GM12892 (cell line): ENCODE data around the gene KCNK2.
"Not testable (repeated sequence)": the region's sequence is repeated elsewhere in the genome, so short reads cannot be mapped to it uniquely, and the experiment has no call there.

Experiments
- DNase-seq: peaks from one replicate; pipeline ENCODE4 v3.0.0; 2011; ENCODE audit not compliant: insufficient read length
- FAIRE-seq: peaks from 2 replicates; lab custom pipeline; 2011; peaks lifted over from hg19 to GRCh38; lab: Jason Lieb, UNC
- POLR2A ChIP-seq: IDR thresholded peaks from 2 replicates; pipeline ENCODE4 v1.6.1; 2011; ENCODE audit warnings: low read depth, low read length, control low read depth
- POLR2AphosphoS5 ChIP-seq: IDR thresholded peaks from 2 replicates; pipeline ENCODE4 v1.6.1; 2011; ENCODE audit warnings: low read depth, low read length, control low read depth
- TAF1 ChIP-seq: IDR thresholded peaks from 2 replicates; pipeline ENCODE4 v1.6.1; 2011; ENCODE audit warnings: low read depth, mild to moderate bottlenecking, control low read depth, low read length, borderline replicate concordance

Gene KCNK2

DNA sequence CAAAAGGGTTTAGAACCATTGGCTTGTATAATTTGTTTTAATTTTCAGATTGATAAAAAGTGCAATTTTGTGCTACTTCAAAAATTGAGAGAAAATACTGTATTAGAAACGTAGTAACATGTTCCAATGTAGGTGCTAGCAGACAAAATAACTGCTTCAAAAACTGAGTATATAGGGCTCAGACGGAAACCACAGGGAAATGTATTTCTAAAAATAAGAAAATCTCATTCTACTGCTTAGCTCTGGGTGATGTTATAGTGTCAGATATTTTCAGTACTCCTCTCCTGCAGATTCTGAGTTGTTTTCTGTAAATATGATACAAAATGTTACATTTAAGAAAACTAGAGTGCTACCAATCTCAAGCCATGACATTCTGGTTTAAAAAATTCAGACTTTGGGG lies 55.4 kb downstream of the KCNK2 start:
- FAIRE-seq (no peak), DNase-seq (no peak)
- TF ChIP-seq TAF1 (no peak), POLR2AphosphoS5 (no peak), POLR2A (no peak)

DNA sequence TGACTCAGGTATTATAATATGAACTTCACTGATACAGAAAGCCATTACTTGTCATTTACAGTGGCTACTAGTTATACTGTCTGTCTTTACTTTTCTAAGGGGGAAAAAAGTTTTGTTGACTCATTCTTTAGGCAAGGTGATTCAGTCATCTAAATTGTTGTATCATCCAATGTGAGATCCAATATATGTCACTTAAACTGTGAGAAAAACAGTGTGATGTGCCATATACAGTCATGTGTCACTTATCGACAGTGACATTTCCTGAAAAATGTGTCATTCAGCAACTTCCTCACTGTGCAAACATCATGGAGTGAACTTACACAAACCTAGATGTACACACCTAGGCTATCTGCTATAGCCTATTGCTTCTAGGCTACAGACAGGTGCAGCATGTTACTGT lies 57.6 kb downstream of the KCNK2 start:
- TF ChIP-seq POLR2AphosphoS5 (no peak), TAF1 (no peak), POLR2A (no peak)
- DNase-seq: no peak
- no peak for FAIRE-seq

DNA sequence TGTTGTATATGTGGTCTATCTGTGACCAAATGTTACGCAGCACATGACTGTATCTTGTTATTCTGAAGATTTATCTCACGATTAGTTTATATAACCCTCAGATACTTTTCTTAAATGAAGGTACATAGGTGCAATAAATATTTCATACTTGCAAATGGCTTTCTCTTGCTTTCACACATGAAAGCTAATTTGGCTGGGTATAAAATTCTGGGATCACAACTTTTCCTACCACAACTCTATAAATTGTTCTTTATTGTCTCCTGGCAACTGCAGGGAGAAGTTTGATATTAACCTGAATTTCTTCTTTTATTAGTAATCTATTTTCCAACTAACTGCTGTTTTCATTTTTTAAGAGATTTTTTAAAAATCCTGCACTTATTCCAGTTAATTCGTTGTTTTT lies 58.9 kb downstream of the KCNK2 start:
- FAIRE-seq: no peak
- TF ChIP-seq TAF1: no peak
- TF ChIP-seq POLR2A: no peak
- DNase-seq: no peak

DNA sequence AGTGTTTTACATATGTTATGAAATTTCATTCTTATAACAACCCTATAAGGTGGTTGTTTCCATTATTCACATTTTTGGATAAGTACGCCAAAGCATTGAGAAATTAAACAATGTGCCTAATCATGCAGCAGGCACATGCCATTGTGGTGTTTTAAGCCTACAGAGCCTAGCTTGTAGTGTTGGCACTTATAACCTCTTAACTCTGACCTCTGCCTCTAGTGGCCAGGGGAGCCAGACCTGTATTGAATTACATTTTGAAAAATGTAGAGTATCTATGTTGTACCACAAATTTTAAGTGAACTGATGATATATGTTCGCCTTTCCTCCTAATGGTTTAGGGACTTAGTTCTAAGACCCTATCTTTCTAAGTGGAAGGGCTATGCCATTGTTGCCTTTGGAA lies 61.0 kb downstream of the KCNK2 start:
- TF ChIP-seq POLR2A: no peak
- TF ChIP-seq TAF1: no peak
- no peak for TF ChIP-seq POLR2AphosphoS5
- DNase-seq (no peak), FAIRE-seq (no peak)

DNA sequence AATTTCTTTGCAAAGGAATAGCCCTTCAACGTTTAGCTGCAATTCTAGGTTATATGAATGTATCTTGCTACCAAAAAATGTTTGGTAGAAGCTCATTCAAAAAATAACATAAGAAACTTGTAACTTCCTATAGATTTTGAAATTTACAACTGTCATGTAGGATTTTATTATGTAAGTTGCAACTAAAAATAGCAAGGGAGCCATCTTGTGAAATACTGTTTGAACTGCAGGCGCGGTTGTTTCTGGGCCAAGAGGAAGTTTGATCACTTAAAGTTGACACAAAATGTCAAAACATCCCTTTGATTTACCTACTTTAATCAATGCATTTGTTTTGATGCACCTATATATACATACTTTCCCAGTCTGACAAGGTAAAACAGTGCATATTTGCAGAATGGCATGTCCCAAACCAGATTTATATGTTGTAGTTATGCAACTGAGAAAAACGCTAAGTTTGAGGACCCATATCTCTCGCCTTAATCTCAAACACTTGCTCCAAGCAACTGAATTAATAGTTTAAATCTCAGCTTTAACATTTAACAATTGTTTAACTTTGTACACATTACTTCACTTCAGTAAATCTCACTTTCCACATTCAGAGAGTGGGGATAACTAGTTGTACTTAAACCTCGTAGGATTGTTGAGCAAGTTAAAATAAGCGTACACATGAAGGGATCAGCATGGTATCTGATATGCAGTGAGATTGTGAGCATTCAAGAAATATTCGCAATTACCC lies 63.9 kb downstream of the KCNK2 start:
- FAIRE-seq (peak; percentile 5), DNase-seq (no peak)
- TF ChIP-seq TAF1 (no peak), POLR2A (no peak), POLR2AphosphoS5 (no peak)

DNA sequence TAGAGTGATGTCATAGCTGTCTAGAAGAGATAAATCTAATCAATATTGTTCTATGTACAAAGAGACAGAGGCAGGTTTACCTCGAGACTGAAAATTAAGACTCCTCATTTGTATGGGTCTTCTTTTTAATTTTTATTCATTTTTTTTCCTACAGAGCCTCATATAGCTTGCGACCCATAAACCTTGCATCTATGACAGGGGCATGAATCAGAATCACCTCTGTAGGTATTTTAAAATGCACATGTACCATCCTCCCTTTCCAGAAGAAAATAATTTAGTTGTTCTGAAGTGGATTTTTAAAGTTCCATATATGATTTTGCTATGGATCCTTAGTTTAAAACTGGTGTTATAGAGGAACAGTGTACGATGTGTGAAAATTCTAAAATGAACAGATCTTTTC lies 64.5 kb downstream of the KCNK2 start:
- no peak for FAIRE-seq
- no peak for DNase-seq
- no peak for TF ChIP-seq POLR2A
- no peak for TF ChIP-seq TAF1
- no peak for TF ChIP-seq POLR2AphosphoS5

DNA sequence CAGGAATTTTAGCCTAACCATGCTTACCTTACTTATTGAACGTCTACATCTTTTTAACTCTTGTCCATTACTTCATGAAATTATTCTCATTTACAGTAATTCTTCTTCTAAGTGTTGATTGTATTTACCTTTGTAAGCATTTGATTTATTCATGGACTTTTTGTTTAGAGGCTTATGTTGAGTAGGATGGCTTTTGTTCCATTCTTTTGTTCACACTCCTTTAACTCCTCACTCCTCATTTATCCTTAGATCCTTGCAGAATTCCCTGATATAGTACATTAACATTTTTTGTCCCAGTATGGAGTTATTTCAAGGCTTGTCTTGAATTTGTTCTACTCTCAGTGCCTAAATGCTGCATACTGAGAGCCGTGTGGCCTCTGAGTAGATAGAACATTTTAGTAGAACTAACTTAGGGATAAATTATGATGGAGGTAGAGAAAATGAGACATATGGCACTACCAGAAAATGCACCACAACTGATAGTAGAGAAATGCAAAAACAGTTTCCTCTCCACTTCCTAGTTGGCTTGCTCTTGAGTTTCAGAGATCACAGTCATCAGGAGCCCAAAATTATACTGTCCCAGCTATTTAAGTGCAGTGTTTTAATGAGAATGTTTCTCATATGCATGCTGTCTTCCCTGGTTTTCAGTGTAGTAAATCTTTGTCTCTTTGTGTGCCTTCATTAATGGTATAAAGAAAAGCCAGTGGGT lies 69.5 kb downstream of the KCNK2 start:
- TF ChIP-seq POLR2AphosphoS5 (no peak), TAF1 (no peak), POLR2A (no peak)
- FAIRE-seq: no peak
- DNase-seq: no peak

DNA sequence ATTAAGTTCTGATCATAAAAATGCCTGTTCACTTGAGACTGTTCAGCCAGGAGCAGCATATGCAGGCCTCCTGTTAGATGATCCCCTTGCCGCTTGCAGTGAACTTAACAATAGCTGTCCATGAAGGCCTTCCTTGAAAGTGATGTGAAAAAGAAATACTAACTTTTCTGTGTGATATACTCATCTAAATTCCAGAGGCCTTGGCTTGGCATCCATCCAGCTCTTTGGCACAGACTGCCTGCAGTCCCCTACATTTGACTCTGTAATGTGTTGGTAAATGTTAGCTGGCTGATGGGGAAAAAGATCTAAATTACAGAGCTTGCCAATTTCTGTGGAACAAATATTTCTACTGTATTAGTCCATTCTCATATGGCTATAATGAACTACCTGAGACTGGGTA lies 73.7 kb downstream of the KCNK2 start:
- TF ChIP-seq POLR2A (no peak), TAF1 (no peak), POLR2AphosphoS5 (no peak)
- FAIRE-seq (no peak), DNase-seq (no peak)

DNA sequence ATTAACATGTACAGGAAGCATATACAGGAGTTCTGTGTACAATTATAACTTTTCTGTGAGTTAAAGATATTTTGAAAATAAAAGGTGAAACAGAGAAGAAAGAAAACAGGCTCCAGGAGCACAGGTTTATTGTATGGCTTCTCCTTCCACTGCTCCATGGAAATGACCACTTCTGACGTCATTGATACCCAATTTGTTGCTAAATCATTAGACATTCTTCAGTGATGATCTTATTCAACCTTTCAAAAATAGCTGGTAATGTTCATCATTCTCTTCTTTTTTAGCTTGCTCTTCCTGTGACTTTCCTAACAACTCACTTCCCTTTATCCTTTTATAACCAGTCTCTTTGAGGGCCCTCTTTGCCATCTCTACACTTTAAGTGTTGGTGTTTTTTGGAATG lies 77.8 kb downstream of the KCNK2 start:
- DNase-seq (no peak), FAIRE-seq (no peak)
- TF ChIP-seq POLR2A (no peak), TAF1 (no peak), POLR2AphosphoS5 (no peak)

DNA sequence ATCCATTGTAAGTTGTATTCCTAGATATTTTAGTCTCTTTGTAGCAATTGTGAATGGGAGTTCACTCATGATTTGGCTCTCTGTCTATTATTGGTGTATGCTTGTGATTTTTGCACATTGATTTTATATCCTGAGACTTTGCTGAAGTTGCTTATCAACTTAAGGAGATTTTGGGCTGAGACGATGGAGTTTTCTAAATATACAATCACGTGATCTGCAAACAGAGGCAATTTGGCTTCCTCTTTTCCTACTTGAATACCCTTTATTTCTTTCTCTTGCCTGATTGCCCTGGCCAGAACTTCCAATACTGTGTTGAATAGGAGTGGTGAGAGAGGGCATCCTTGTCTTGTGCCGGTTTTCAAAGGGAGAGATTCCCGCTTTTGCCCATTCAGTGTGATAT lies 80.6 kb downstream of the KCNK2 start:
- not testable (repeated sequence) for FAIRE-seq, DNase-seq

DNA sequence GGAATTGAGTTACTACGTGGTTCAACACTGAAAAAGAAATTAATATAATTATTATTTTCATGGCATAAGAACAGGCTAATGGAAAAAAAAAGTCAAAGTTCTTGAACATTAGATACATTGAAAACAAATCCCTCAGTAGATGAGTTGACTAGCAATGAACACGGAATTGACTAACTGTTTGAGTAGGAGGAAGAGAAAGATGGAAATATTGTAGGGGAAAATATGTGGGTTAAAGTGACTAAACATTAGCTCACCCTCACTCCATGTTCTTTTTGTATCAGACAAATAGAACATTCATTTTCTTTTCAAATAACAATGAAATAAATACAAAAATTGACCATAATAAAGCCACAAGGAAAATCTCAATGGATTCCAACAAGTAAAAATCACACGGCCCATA lies 84.3 kb downstream of the KCNK2 start:
- FAIRE-seq (no peak), DNase-seq (no peak)
- TF ChIP-seq POLR2AphosphoS5 (no peak), POLR2A (no peak), TAF1 (no peak)

DNA sequence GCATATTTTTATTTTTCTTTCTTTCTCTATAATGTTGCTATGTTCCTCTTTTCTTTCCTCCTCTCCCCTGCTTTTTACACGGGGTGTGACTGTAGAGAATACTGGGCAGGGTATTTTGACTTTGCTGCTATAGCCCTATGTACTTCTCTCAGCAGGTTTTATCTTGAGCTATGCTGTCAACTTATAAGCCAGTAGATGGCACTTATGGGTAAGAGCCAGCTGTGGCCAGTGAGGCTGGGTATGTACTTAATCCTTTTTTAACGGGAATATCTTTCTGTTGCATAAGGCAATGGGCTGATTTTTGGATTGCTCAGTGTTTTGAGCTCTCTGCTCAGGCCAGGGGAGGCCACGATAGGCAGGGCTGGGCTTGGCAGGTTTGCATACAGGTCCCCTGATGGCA lies 99.0 kb downstream of the KCNK2 start:
- FAIRE-seq (no peak), DNase-seq (no peak)

DNA sequence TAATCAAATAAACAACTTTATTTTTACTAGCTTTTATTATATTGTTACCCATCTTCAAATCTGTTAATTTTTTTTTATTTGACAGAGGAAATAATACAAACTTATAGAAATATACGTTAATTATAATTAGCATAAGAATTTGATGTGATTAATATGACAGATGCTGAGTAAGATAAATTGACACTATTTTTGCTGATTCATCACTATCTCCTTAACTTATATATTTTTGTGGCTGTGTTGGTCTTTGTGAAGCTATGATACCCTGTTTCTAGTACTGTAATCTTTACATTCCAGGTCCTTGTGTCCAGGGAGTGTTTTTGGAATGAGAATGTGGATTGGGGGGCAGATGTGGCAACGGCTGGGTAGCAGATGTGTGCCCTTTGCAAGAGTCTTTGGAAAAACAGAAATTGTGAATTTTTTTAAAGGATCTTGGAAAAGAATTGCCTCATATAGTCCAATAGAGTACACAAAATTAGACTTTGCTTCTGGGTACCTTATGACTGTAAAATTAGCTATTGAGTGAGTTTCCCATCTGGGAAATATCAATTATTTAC lies 102.6 kb downstream of the KCNK2 start:
- FAIRE-seq: no peak
- TF ChIP-seq TAF1 (no peak), POLR2AphosphoS5 (no peak), POLR2A (no peak)
- no peak for DNase-seq

More for the DNA sequence above, 99.0 kb downstream of the KCNK2 start:
- TF ChIP-seq TAF1 (no peak), POLR2A (no peak), POLR2AphosphoS5 (no peak)
